Measurements from ENCODE around the gene LAMB1. TPM values are rescaled to one million over a fixed set of nuclear protein-coding genes. Genes with fewer than 3 reads are reported as not detected.

The LAMB1 gene
- total RNA-seq (100 to 1,000 TPM; 120 to 196 TPM), polyA plus RNA-seq (100 to 1,000 TPM in 1 of 2 donors, 10 to 100 TPM in 1; 32.3 to 237 TPM)
- long read RNA-seq, donor 1, partial matches to known transcripts, result 51 of 69 reads
- long read RNA-seq, donor 1, other reads (novel, unspliced or antisense), result 17 of 69 reads
- long read RNA-seq, donor 2, full-length matches to known transcripts, result 34 of 109 reads
- long read RNA-seq, donor 2, partial matches to known transcripts, result 51 of 109 reads
- long read RNA-seq, donor 2, other reads (novel, unspliced or antisense), result 24 of 109 reads

DNA sequence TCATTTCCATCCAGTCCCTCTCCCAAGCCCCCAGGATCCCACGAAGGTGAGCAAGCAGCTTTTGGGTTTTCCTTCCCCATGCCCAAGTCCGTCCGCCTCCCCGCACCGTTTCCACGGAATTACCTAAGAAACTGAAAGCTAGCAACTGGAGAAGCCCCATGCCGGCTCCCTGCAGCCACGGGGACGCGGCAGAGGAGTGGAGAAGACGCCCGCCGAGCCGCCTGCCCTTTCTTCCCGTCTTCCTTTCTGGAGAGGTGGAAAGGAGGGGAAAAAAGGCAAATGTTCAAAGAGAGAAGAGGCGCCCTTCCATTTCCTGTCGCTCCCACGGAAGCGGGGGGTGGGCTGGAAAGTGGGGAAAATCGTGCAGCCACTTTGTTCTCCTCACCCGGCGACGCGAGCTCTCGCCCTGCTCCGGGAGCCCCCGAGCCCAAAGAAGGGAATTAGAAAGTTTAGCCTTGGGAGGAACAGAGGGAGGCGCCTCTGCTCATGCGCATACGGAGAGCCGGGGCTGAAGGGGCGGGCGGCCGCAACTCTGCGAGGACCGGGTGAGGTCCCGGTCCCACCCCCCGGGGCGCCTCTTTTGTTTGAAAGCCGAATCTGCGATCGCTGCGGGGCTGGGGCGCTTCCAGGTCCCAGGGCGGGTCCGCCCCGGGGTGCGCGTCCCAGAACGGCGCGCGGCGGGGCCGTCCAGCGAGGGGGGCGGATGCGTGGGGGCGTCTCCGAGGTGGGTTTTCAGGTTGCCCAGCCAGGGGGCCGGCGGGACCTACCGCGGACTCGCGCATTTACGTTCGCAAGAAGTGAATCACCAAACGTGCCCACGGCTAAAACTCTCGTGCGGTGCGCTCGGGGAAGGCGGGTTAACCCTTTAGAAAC lies at the start of gene LAMB1:
LAMB1 (minus strand) TSS at position 436 of the 873 bp plus-strand sequence; CDS start at position 160, 276 bp downstream.
- intact Hi-C loops (cut with DNase I), result loop anchor here in 1 of 2 donors (5.0 kb wide), 3 partner anchors 46 to 111 kb away; partner anchors contain the start of gene DLD
- ATAC-seq (ENCODE audit: low FRiP score) (peak; percentile 75), DNase-seq (peak; percentile 77 to 89)
- peak within 1 kb of the TSS; percentile 54 to 81 for H3K4me3 ChIP-seq (ENCODE audit: low read length in 2 of 2)
- 0% methylated on average over 62 to 75 of the region's 75 CpGs for WGBS, 2 donors
- H3K9me3 ChIP-seq (ENCODE audit: control insufficient read depth, low read length), result no peaks in the 10 kb centered on the region
- H3K27ac ChIP-seq (ENCODE audit: low read depth in 1 of 2, low read length in 2 of 2), result peak within 1 kb of the TSS in 1 of 2 donors; percentile 45
- H3K4me1 ChIP-seq (ENCODE audit: control insufficient read depth in 1 of 2, insufficient read depth in 2 of 2, low read length in 2 of 2), result no peaks in the 10 kb centered on the region
- H3K36me3 ChIP-seq (ENCODE audit: control insufficient read depth in 1 of 2, insufficient read depth in 2 of 2, low read length in 1 of 2), result no peaks in the 10 kb centered on the region
- no peaks in the 10 kb centered on the region for H3K27me3 ChIP-seq (ENCODE audit: control insufficient read depth in 1 of 2, insufficient read depth in 2 of 2, low read length in 1 of 2)

DNA sequence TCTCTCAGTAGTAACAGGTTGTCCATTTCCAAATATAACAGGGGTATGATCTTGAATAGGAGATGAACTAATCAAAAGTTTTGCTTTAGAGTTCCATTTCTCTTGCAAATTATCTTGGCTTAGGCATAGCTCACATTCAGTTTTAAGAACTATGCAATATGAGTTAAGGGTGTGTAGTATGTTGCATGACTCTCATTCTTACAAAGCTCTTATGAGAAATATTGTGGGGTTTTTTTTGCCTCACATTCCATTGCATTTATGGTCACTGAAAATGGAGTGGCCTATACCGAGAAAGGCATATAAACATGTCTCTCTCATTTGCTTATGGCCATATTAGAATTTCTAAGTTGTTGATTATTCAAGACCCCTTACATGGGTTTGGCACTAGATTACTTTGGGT lies 48.5 kb upstream of the LAMB1 start:
- no peak overlapping the region for H3K4me3 ChIP-seq (ENCODE audit: low read length in 2 of 2)
- 42 to 54% methylated on average over 1 of the region's 1 CpG for WGBS, 2 donors
- H3K27ac ChIP-seq (ENCODE audit: low read depth in 1 of 2, low read length in 2 of 2), result no peak overlapping the region
- DNase-seq (no peak), ATAC-seq (ENCODE audit: low FRiP score) (no peak)
- H3K9me3 ChIP-seq (ENCODE audit: control insufficient read depth, low read length), result no peaks in the 10 kb centered on the region
- intact Hi-C loops (cut with DNase I), result no loop called here
- H3K4me1 ChIP-seq (ENCODE audit: control insufficient read depth in 1 of 2, insufficient read depth in 2 of 2, low read length in 2 of 2), result no peaks in the 10 kb centered on the region
- H3K27me3 ChIP-seq (ENCODE audit: control insufficient read depth in 1 of 2, insufficient read depth in 2 of 2, low read length in 1 of 2), result no peaks in the 10 kb centered on the region
- no peaks in the 10 kb centered on the region for H3K36me3 ChIP-seq (ENCODE audit: control insufficient read depth in 1 of 2, insufficient read depth in 2 of 2, low read length in 1 of 2)

DNA sequence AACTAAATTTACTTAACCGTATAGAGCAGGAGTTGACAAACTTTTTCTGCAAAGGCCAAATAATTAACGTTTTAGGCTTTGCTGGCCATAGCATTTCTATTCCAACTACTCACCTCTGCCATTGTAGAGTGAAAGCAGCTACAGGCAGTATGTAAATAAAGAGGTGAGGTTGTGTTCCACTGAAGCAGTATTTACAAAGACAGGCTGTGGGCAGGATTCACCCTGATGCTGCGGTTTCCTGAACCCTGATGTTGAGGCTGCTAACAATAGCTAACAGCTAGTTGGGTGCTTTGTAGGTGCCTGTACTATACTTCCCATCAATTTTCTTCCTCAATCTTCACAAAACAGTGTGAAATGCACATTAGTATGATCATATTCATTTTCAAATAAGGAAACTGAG lies 47.0 kb upstream of the LAMB1 start:
- H3K9me3 ChIP-seq (ENCODE audit: control insufficient read depth, low read length), result no peaks in the 10 kb centered on the region
- DNase-seq (no peak), ATAC-seq (ENCODE audit: low FRiP score) (no peak)
- H3K36me3 ChIP-seq (ENCODE audit: control insufficient read depth in 1 of 2, insufficient read depth in 2 of 2, low read length in 1 of 2), result no peaks in the 10 kb centered on the region
- intact Hi-C loops (cut with DNase I), result no loop called here
- peaks cover 0 to 2% of the 10 kb centered on the region in 2 donors for H3K4me1 ChIP-seq (ENCODE audit: control insufficient read depth in 1 of 2, insufficient read depth in 2 of 2, low read length in 2 of 2)
- 91 to 94% methylated on average over 3 of the region's 3 CpGs for WGBS, 2 donors
- H3K27ac ChIP-seq (ENCODE audit: low read depth in 1 of 2, low read length in 2 of 2), result no peak overlapping the region
- H3K4me3 ChIP-seq (ENCODE audit: low read length in 2 of 2), result no peak overlapping the region
- H3K27me3 ChIP-seq (ENCODE audit: control insufficient read depth in 1 of 2, insufficient read depth in 2 of 2, low read length in 1 of 2), result no peaks in the 10 kb centered on the region

DNA sequence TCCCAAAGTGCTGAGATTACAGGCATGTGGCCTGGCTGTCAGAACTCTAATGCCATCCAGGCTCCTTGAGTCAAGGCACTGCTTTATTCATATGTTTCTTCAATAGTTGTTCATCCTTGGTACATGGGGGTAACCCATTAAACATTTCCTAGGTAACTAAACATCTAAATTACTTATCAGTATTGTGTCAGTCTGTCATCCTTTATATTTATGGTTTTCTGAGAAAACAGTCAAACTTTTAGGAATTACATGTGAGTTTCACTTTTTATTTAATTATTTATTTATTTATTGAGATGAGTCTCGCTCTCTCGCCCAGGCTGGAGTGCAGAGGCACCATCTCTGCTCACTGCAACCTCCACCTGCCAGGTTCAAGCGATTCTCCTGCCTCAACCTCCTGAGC lies 45.5 kb upstream of the LAMB1 start:
- intact Hi-C loops (cut with DNase I), result no loop called here

DNA sequence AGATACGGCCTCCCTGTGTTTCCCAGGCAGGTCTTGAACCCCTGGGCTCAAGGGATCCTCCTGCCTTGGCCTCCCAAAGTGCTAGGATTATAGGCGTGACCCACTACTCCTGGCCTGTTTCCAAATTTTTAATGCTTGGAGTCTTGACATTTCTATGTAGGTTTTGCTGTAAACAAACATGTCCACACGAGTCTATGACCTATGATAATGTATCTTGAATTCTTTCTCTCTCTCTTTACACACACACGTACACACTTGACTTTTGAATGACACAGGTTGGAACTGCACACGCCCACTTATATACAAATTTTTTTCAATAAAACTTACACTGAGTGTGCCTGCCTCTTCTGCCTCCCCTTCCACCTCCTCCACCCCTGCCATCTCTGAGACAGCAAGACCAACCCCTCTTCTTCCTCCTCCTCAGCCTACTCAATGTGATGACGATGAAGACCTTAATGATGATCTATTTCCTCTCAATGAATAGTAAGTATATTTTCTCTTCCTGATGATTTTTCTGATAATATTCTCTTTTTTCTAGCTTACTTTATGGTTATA lies 44.1 kb upstream of the LAMB1 start:
- Histone ChIP-seq H3K4me3 (ENCODE audit: low read length in 2 of 2) (no peak overlapping the region), H3K27me3 (ENCODE audit: control insufficient read depth in 1 of 2, insufficient read depth in 2 of 2, low read length in 1 of 2) (no peaks in the 10 kb centered on the region), H3K36me3 (ENCODE audit: control insufficient read depth in 1 of 2, insufficient read depth in 2 of 2, low read length in 1 of 2) (no peaks in the 10 kb centered on the region), H3K4me1 (ENCODE audit: control insufficient read depth in 1 of 2, insufficient read depth in 2 of 2, low read length in 2 of 2) (peaks cover 0 to 2% of the 10 kb centered on the region in 2 donors), H3K27ac (ENCODE audit: low read depth in 1 of 2, low read length in 2 of 2) (no peak overlapping the region), H3K9me3 (ENCODE audit: control insufficient read depth, low read length) (no peaks in the 10 kb centered on the region)
- DNase-seq, result no peak
- ATAC-seq (ENCODE audit: low FRiP score), result no peak
- intact Hi-C loops (cut with DNase I), result no loop called here
- 95% methylated on average over 6 of the region's 6 CpGs for WGBS, 2 donors

More for the DNA sequence above, 45.5 kb upstream of the LAMB1 start:
- H3K27me3 ChIP-seq (ENCODE audit: control insufficient read depth in 1 of 2, insufficient read depth in 2 of 2, low read length in 1 of 2), result no peaks in the 10 kb centered on the region
- H3K27ac ChIP-seq (ENCODE audit: low read depth in 1 of 2, low read length in 2 of 2), result no peak overlapping the region
- H3K9me3 ChIP-seq (ENCODE audit: control insufficient read depth, low read length), result no peaks in the 10 kb centered on the region
- DNase-seq (no peak), ATAC-seq (ENCODE audit: low FRiP score) (no peak)
- 97 to 100% methylated on average over 3 of the region's 3 CpGs for WGBS, 2 donors
- H3K36me3 ChIP-seq (ENCODE audit: control insufficient read depth in 1 of 2, insufficient read depth in 2 of 2, low read length in 1 of 2), result no peaks in the 10 kb centered on the region
- no peak overlapping the region for H3K4me3 ChIP-seq (ENCODE audit: low read length in 2 of 2)
- peaks cover 0 to 2% of the 10 kb centered on the region in 2 donors for H3K4me1 ChIP-seq (ENCODE audit: control insufficient read depth in 1 of 2, insufficient read depth in 2 of 2, low read length in 2 of 2)

DNA sequence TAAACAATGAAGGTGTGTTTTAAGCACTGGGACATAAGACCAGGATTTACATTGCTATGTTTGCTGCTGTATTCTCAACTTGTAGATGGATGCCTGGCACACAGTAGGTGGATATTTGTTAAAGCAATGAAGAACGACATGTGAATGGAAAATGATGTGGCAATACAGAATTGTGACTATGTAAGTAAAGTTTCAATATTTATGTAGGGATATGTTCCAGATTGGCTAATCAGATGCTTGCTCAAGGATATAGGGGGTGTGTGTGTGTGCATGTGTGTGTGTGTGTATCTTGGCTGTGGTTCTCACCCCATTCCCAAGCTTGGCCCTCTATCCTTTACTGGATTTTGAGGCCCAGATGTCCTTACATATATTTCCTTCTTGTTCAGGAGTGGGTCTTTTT lies 42.7 kb upstream of the LAMB1 start:
- Histone ChIP-seq H3K9me3 (ENCODE audit: control insufficient read depth, low read length) (no peaks in the 10 kb centered on the region), H3K36me3 (ENCODE audit: control insufficient read depth in 1 of 2, insufficient read depth in 2 of 2, low read length in 1 of 2) (no peaks in the 10 kb centered on the region), H3K4me1 (ENCODE audit: control insufficient read depth in 1 of 2, insufficient read depth in 2 of 2, low read length in 2 of 2) (peaks cover 0 to 2% of the 10 kb centered on the region in 2 donors), H3K27me3 (ENCODE audit: control insufficient read depth in 1 of 2, insufficient read depth in 2 of 2, low read length in 1 of 2) (no peaks in the 10 kb centered on the region), H3K27ac (ENCODE audit: low read depth in 1 of 2, low read length in 2 of 2) (no peak overlapping the region), H3K4me3 (ENCODE audit: low read length in 2 of 2) (no peak overlapping the region)
- WGBS, 2 donors, result 10 to 18% methylated on average over 1 of the region's 1 CpG
- ATAC-seq (ENCODE audit: low FRiP score), result no peak
- intact Hi-C loops (cut with DNase I), result no loop called here
- DNase-seq, result no peak

DNA sequence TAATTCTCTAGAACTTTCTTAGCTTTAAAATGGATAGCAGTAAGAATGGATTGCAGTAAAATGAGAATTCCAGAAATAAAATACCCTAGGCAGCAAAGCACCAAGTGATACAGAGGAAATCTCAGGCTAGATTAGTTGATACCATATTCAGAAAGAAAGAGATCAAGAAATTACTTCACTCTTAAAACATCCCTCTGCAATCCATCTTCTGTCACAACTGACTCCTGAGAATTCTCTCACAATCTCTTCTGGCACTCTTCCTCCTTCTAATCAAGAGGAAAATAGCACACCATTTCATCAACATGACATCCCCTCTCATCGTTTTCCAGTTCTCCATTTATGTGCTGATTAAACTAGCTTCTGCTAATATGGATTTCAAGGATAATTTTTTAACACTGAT lies 42.2 kb upstream of the LAMB1 start:
- 0 to 2% methylated on average over 1 of the region's 1 CpG for WGBS, 2 donors
- Histone ChIP-seq H3K27ac (ENCODE audit: low read depth in 1 of 2, low read length in 2 of 2) (no peak overlapping the region), H3K27me3 (ENCODE audit: control insufficient read depth in 1 of 2, insufficient read depth in 2 of 2, low read length in 1 of 2) (no peaks in the 10 kb centered on the region), H3K36me3 (ENCODE audit: control insufficient read depth in 1 of 2, insufficient read depth in 2 of 2, low read length in 1 of 2) (no peaks in the 10 kb centered on the region), H3K4me1 (ENCODE audit: control insufficient read depth in 1 of 2, insufficient read depth in 2 of 2, low read length in 2 of 2) (peaks cover 0 to 2% of the 10 kb centered on the region in 2 donors), H3K9me3 (ENCODE audit: control insufficient read depth, low read length) (no peaks in the 10 kb centered on the region), H3K4me3 (ENCODE audit: low read length in 2 of 2) (no peak overlapping the region)
- ATAC-seq (ENCODE audit: low FRiP score) (peak; percentile 65), DNase-seq (no peak)
- intact Hi-C loops (cut with DNase I), result no loop called here

DNA sequence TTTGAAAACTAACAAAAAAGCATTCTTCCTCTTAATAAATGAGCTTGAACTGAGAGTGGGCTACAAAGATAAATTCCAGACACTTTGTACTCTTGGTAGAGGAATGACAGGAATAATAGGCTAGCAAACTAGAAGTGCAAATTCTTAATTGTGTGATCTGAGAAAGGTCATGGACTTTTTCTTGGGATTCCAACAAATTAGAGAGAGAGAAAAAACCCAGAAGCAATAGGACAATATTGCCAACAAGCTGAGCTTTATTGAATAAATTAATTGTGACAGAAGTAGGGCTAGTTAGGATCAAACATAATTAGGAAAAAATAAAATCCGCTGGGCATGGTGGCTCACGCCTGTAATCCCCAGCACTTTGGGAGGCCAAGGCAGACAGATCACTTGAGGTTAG lies 41.4 kb upstream of the LAMB1 start:
- no peak overlapping the region for H3K27ac ChIP-seq (ENCODE audit: low read depth in 1 of 2, low read length in 2 of 2)
- WGBS, 2 donors, result 96 to 99% methylated on average over 2 of the region's 2 CpGs
- DNase-seq, result no peak

More for the DNA sequence above, 41.4 kb upstream of the LAMB1 start:
- no peak overlapping the region for H3K4me3 ChIP-seq (ENCODE audit: low read length in 2 of 2)
- H3K27me3 ChIP-seq (ENCODE audit: control insufficient read depth in 1 of 2, insufficient read depth in 2 of 2, low read length in 1 of 2), result no peaks in the 10 kb centered on the region
- intact Hi-C loops (cut with DNase I), result no loop called here
- H3K9me3 ChIP-seq (ENCODE audit: control insufficient read depth, low read length), result no peaks in the 10 kb centered on the region
- no peak for ATAC-seq (ENCODE audit: low FRiP score)
- H3K36me3 ChIP-seq (ENCODE audit: control insufficient read depth in 1 of 2, insufficient read depth in 2 of 2, low read length in 1 of 2), result no peaks in the 10 kb centered on the region
- peaks cover 0 to 2% of the 10 kb centered on the region in 2 donors for H3K4me1 ChIP-seq (ENCODE audit: control insufficient read depth in 1 of 2, insufficient read depth in 2 of 2, low read length in 2 of 2)

Measured in aorta (tissue), 5 donors.